DND-41 (cell line): ENCODE results near the gene CACYBP.

Experiments used
- CTCF ChIP-seq: IDR thresholded peaks from 2 replicates; pipeline ENCODE4 v1.5.1; 2012; ENCODE audit warnings: borderline replicate concordance, low read length, moderate library complexity, mild to moderate bottlenecking; ENCODE audit not compliant: poor library complexity, severe bottlenecking; ENCODE audit errors: extremely low read depth
- EZH2 ChIP-seq: IDR thresholded peaks from 3 replicates; pipeline ENCODE4 v1.6.1; 2012; ENCODE audit warnings: borderline replicate concordance, low read depth, mild to moderate bottlenecking, moderate library complexity, low read length, inconsistent platforms; ENCODE audit not compliant: severe bottlenecking

- TF ChIP-seq CTCF: peak; percentile 86
- TF ChIP-seq EZH2: no peak
These were observed 1.1 kb upstream of the CACYBP start for GRCh38 chr1:174998569-174999215.
